Endothelial cell of umbilical vein (primary cell): ENCODE results near the gene ARHGAP42. TPM values are rescaled to one million over a fixed set of nuclear protein-coding genes. Genes with fewer than 3 reads are reported as not detected.

Source experiments
- BruUV-seq: library from RNA; stranded (reverse); fragments of 400-500 nt; replicated peaks from 2 replicates; lab custom pipeline; 2021; lab: Mats Ljungman, UMichigan
- CTCF ChIA-PET: fragments of 300-600, 350-600 bp; sonication (Branson Sonifier 250); formaldehyde crosslinking; loops from one replicate; lab custom pipeline; 2021; ENCODE audit warnings: antibody characterized with exemption, inconsistent platforms; lab: Charles Lee
- POLR2A ChIA-PET: fragments of 300-600, 350-600 bp; sonication (Branson Sonifier 250); formaldehyde crosslinking; loops from one replicate; lab custom pipeline; 2021; ENCODE audit warnings: antibody characterized with exemption, inconsistent platforms; lab: Charles Lee
- DNase-seq: peaks from one replicate; pipeline ENCODE4 v3.0.0-alpha.2; 2011; ENCODE audit warnings: low read depth, low spot score
- FAIRE-seq: peaks from 2 replicates; lab custom pipeline; 2011; peaks lifted over from hg19 to GRCh38; lab: Jason Lieb, UNC
- H2AFZ ChIP-seq: 2 replicates; pipeline ENCODE4 v1.6.0; 2012; ENCODE audit warnings: low read depth, low read length, control low read depth, inconsistent platforms
- H3K27ac ChIP-seq: 2 replicates; pipeline ENCODE4 v1.5.1; 2011; ENCODE audit warnings: low read depth, mild to moderate bottlenecking, control low read depth, low read length, moderate library complexity; ENCODE audit not compliant: insufficient read depth
- H3K27me3 ChIP-seq, 2 experiments: 2 replicates each; pipeline versions ENCODE4 v1.6.0 to v1.6.1; 2011; ENCODE audit warnings: low read length in 2 of 2, mixed read lengths in 1 of 2; ENCODE audit not compliant: control insufficient read depth in 2 of 2, insufficient read depth in 2 of 2
- H3K36me3 ChIP-seq, 2 experiments: 2 replicates in 1 of 2; 3 replicates in 1 of 2; pipeline ENCODE4 v1.5.1; 2011; ENCODE audit warnings: low read length in 2 of 2, mild to moderate bottlenecking in 1 of 2, moderate library complexity in 1 of 2; ENCODE audit not compliant: control insufficient read depth in 2 of 2, insufficient read depth in 2 of 2; ENCODE audit errors: extremely low read depth in 1 of 2
- H3K4me1 ChIP-seq: 3 replicates; pipeline ENCODE4 v1.5.1; 2011; ENCODE audit warnings: mild to moderate bottlenecking, low read length; ENCODE audit not compliant: control insufficient read depth, insufficient read depth; ENCODE audit errors: extremely low read depth
- H3K4me2 ChIP-seq: 2 replicates; pipeline ENCODE4 v1.6.1; 2011; ENCODE audit warnings: low read length, control low read depth, mixed read lengths; ENCODE audit not compliant: insufficient read depth
- H3K4me3 ChIP-seq, 3 experiments: fragments of 200-600 bp in 1 of 3; sonication (generic), shearing (Covaris generic) in 1 of 3; replicated peaks in 1 of 3; 2 replicates each; pipeline ENCODE4 v1.5.1; 2011 to 2016; ENCODE audit warnings: control low read depth in 3 of 3, low read length in 3 of 3, mild to moderate bottlenecking in 2 of 3, inconsistent platforms in 1 of 3, low read depth in 1 of 3, moderate library complexity in 1 of 3; ENCODE audit not compliant: insufficient read depth in 1 of 3
- H3K79me2 ChIP-seq: 2 replicates; pipeline ENCODE4 v1.6.0; 2012; ENCODE audit warnings: low read length, inconsistent platforms; ENCODE audit not compliant: control insufficient read depth, insufficient read depth
- H3K9ac ChIP-seq: replicated peaks from 2 replicates; pipeline ENCODE3; 2011; ENCODE audit warnings: low read length, control low read depth; ENCODE audit not compliant: insufficient read depth; ENCODE audit errors: extremely low read depth
- H3K9me1 ChIP-seq: replicated peaks from 3 replicates; pipeline ENCODE4 v1.6.0; 2011; ENCODE audit warnings: mild to moderate bottlenecking, low read length; ENCODE audit not compliant: control insufficient read depth, insufficient read depth; ENCODE audit errors: extremely low read depth
- H3K9me3 ChIP-seq: replicated peaks from 2 replicates; pipeline ENCODE4 v1.5.1; 2012; ENCODE audit warnings: low read length, inconsistent platforms; ENCODE audit not compliant: control insufficient read depth, insufficient read depth
- H4K20me1 ChIP-seq: replicated peaks from 2 replicates; pipeline ENCODE3; 2011; ENCODE audit warnings: mild to moderate bottlenecking, low read length; ENCODE audit not compliant: control insufficient read depth, insufficient read depth; ENCODE audit errors: extremely low read depth
- CTCF ChIP-seq, 2 donors: IDR thresholded peaks; 1 replicate in 1 of 2; 2 replicates in 1 of 2; pipeline ENCODE4 v1.5.1; 2011; ENCODE audit warnings: low read length in 2 of 2, mild to moderate bottlenecking in 2 of 2, moderate library complexity in 2 of 2, control low read depth in 1 of 2, inconsistent platforms in 1 of 2, low read depth in 1 of 2; ENCODE audit not compliant: insufficient read depth in 1 of 2; ENCODE audit errors: extremely low read depth in 1 of 2
- EZH2 ChIP-seq: IDR thresholded peaks from 2 replicates; pipeline ENCODE4 v1.6.1; 2012; ENCODE audit warnings: borderline replicate concordance, low read depth, mild to moderate bottlenecking, moderate library complexity, low read length, inconsistent platforms; ENCODE audit not compliant: severe bottlenecking
- FOS ChIP-seq: IDR thresholded peaks from 2 replicates; pipeline ENCODE4 v1.6.1; 2011; ENCODE audit warnings: mild to moderate bottlenecking, low read length, moderate library complexity, borderline replicate concordance; ENCODE audit not compliant: insufficient read depth
- JUN ChIP-seq: IDR thresholded peaks from 2 replicates; pipeline ENCODE4 v1.6.1; 2011; ENCODE audit warnings: borderline replicate concordance, low read depth; ENCODE audit not compliant: insufficient read length, insufficient read depth
- MYC ChIP-seq: IDR thresholded peaks from one replicate; pipeline ENCODE4 v1.6.1; 2011; ENCODE audit warnings: mild to moderate bottlenecking, low read depth, low read length
- POLR2A ChIP-seq: IDR thresholded peaks from 2 replicates; pipeline ENCODE4 v1.6.1; 2012; ENCODE audit warnings: low read depth, mild to moderate bottlenecking, control low read depth, low read length
- POLR2AphosphoS5 ChIP-seq: IDR thresholded peaks from 2 replicates; pipeline ENCODE4 v1.6.1; 2012; ENCODE audit warnings: low read depth, mild to moderate bottlenecking, control low read depth, low read length, moderate library complexity; ENCODE audit not compliant: insufficient read depth
- dilution Hi-C: fragments of 300-500 bp; cut with MboI; formaldehyde crosslinking; loops from one replicate; pipeline ENCODE4 v1.15.0; 2019; ENCODE audit warnings: low sequenced_read_pairs; ENCODE audit not compliant: extremely low pct_ligation_motif_present
- intact Hi-C: fragments of 100-400 bp; cut with micrococcal nuclease; formaldehyde crosslinking; loops from one replicate; pipeline ENCODE4 v1.10.0; 2022
- polyA plus RNA-seq, 4 experiments: library from polyadenylated mRNA; depleted of rRNA in 3 of 4; stranded (reverse) in 3 of 4; unstranded in 1 of 4; fragments of >200 nt; gene quantifications; 2 replicates each; pipeline versions ENCODE4 v1.2.1 to v1.2.3, GENCODE V29; 2011 to 2012; ENCODE audit warnings: missing spikeins in 1 of 4
- total RNA-seq: library from RNA; stranded (reverse); gene quantifications from 2 replicates; pipeline ENCODE4 v1.2.3, GENCODE V29; 2021
- TF ChIP-seq, protein P1 (sequence below): IDR thresholded peaks from 2 replicates; pipeline ENCODE4 v1.6.1; 2011; ENCODE audit not compliant: insufficient read depth, insufficient read length

ARHGAP42 gene
- total and polyA plus RNA-seq, 2 donors (not counting 3 experiments of a cell fraction or from before 2014, with no cell fraction given): 1.8 to 2.4 TPM

GRCh38 chr11:101014600-101015285, 327.7 kb downstream of the ARHGAP42 start:
- dilution Hi-C loops (no loop called here), intact Hi-C loops (no loop called here)
- Histone ChIP-seq H3K79me2 (no peaks in the 10 kb centered on the region), H3K4me2 (no peak overlapping the region), H4K20me1 (no peaks in the 10 kb centered on the region), H3K27ac (no peak overlapping the region), H3K27me3 (no peaks in the 10 kb centered on the region), H2AFZ (no peak overlapping the region), H3K36me3 (no peaks in the 10 kb centered on the region), H3K9ac (no peak overlapping the region), H3K4me1 (no peaks in the 10 kb centered on the region), H3K9me3 (no peaks in the 10 kb centered on the region), H3K9me1 (no peaks in the 10 kb centered on the region), H3K4me3 (no peak overlapping the region)
- ChIA-PET POLR2A (no interaction called here), CTCF (no interaction called here)
- no TSS peak for BruUV-seq
- TF ChIP-seq, protein P1, sequence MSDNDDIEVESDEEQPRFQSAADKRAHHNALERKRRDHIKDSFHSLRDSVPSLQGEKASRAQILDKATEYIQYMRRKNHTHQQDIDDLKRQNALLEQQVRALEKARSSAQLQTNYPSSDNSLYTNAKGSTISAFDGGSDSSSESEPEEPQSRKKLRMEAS: no peak
- TF ChIP-seq POLR2A (no peak), POLR2AphosphoS5 (no peak), MYC (no peak), EZH2 (no peak), CTCF (IDR thresholded peaks at IDR 0.05; ENCODE audit: extremely low read depth in 1 of 2, insufficient read depth in 1 of 2, low read depth in 1 of 2, low read length in 2 of 2) (no peak), FOS (no peak), JUN (no peak)
- DNase-seq: no peak
- no peak for FAIRE-seq
